Glutamatergic neuron (in vitro differentiated cells): ENCODE data around the gene PP2D1. TPM values are rescaled to one million over a fixed set of nuclear protein-coding genes. Genes with fewer than 3 reads are reported as not detected.
A peak's percentile ranks its signal among the peaks of the same experiment; 100 is the strongest.

Experiments
- DNase-seq: peaks from one replicate; pipeline ENCODE4 v3.0.0; 2022
- H3K27ac Mint-ChIP-seq: one replicate; pipeline ENCODE4 v1.8.0; 2020; ENCODE audit warnings: mild to moderate bottlenecking, mixed read lengths, inconsistent platforms; ENCODE audit not compliant: unreplicated experiment
- H3K27me3 Mint-ChIP-seq: one replicate; pipeline ENCODE4 v1.8.0; 2020; ENCODE audit warnings: mild to moderate bottlenecking, moderate library complexity, mixed read lengths, inconsistent platforms; ENCODE audit not compliant: unreplicated experiment
- H3K36me3 Mint-ChIP-seq: one replicate; pipeline ENCODE4 v1.8.0; 2020; ENCODE audit warnings: mild to moderate bottlenecking, mixed read lengths, inconsistent platforms; ENCODE audit not compliant: unreplicated experiment
- H3K4me1 Mint-ChIP-seq: one replicate; pipeline ENCODE4 v1.8.0; 2020; ENCODE audit warnings: mild to moderate bottlenecking, low read depth, mixed read lengths, inconsistent platforms; ENCODE audit not compliant: unreplicated experiment
- H3K4me3 Mint-ChIP-seq: one replicate; pipeline ENCODE4 v1.8.0; 2020; ENCODE audit warnings: mild to moderate bottlenecking, mixed read lengths, inconsistent platforms; ENCODE audit not compliant: unreplicated experiment
- H3K9me3 Mint-ChIP-seq: one replicate; pipeline ENCODE4 v1.8.0; 2020; ENCODE audit warnings: mild to moderate bottlenecking, moderate library complexity, mixed read lengths, inconsistent platforms; ENCODE audit not compliant: unreplicated experiment
- total RNA-seq: library from RNA; stranded (reverse); fragmentation: NEBNext Ultra II Directional; extraction: Animal tissue kit (Norgen Biotek cat#: 25700); gene quantifications from one replicate; pipeline ENCODE4 v1.2.1, GENCODE V29; 2021; ENCODE audit not compliant: unreplicated experiment
- TF ChIP-seq, protein P1 (sequence below): fragments of 200-600 bp; sonication (generic); IDR thresholded peaks from one replicate; pipeline ENCODE4 v1.5.0; 2021; ENCODE audit not compliant: partially characterized antibody, unreplicated experiment

The PP2D1 gene
- total RNA-seq, 1 donor from 2014 or later = not detected

DNA sequence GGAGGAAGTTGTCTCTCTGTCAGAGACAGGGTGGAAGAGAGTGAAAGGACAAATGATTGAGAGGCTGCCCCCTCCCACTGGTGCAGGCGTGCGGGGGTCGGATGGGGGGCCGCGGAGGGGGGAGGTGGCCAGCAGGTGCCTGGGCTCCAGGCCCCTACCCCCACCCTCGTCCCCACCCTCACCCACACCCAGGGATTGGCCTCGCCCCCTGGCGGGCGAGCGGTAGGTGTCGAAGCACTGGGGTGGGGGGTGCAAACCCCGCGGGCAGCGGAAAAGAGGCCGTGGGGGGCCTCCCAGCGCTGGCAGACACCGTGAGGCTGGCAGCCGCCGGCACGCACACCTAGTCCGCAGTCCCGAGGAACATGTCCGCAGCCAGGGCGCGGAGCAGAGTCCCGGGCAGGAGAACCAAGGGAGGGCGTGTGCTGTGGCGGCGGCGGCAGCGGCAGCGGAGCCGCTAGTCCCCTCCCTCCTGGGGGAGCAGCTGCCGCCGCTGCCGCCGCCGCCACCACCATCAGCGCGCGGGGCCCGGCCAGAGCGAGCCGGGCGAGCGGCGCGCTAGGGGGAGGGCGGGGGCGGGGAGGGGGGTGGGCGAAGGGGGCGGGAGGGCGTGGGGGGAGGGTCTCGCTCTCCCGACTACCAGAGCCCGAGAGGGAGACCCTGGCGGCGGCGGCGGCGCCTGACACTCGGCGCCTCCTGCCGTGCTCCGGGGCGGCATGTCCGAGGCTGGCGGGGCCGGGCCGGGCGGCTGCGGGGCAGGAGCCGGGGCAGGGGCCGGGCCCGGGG is 27.9 kb upstream of the PP2D1 start, which contains the start of gene KAT2B:
Gene KAT2B (plus strand): TSS at position 682 of the 783 bp plus-strand sequence. CDS start 32 bp downstream, at position 714.
- DNase-seq = peak; percentile 83
- TF ChIP-seq, protein P1, sequence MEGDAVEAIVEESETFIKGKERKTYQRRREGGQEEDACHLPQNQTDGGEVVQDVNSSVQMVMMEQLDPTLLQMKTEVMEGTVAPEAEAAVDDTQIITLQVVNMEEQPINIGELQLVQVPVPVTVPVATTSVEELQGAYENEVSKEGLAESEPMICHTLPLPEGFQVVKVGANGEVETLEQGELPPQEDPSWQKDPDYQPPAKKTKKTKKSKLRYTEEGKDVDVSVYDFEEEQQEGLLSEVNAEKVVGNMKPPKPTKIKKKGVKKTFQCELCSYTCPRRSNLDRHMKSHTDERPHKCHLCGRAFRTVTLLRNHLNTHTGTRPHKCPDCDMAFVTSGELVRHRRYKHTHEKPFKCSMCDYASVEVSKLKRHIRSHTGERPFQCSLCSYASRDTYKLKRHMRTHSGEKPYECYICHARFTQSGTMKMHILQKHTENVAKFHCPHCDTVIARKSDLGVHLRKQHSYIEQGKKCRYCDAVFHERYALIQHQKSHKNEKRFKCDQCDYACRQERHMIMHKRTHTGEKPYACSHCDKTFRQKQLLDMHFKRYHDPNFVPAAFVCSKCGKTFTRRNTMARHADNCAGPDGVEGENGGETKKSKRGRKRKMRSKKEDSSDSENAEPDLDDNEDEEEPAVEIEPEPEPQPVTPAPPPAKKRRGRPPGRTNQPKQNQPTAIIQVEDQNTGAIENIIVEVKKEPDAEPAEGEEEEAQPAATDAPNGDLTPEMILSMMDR = peak; percentile 90
- peak within 1 kb of the TSS; percentile 94 for H3K4me3 Mint-ChIP-seq
- peaks cover 12% of the 10 kb centered on the region for H3K4me1 Mint-ChIP-seq
- H3K36me3 Mint-ChIP-seq = no peaks in the 10 kb centered on the region
- peaks cover 15% of the 10 kb centered on the region for H3K9me3 Mint-ChIP-seq
- peaks cover 12% of the 10 kb centered on the region for H3K27me3 Mint-ChIP-seq
- H3K27ac Mint-ChIP-seq = peak within 1 kb of the TSS; percentile 93

DNA sequence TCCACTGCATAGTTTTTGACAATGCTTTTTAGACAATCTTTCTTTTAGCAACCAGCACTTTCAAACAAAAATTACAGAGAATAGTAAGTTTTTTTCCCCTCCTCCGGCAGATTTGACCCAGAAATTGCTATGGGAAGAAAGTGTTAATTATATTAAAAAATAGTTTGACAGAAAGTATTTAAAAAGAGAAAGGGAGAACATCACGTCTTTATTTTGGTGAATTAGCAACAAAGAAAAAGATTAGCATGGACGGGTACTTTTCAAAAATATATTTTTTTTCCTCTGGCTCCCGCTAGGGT is 27.4 kb upstream of the PP2D1 start:
- peaks cover 12% of the 10 kb centered on the region for H3K4me1 Mint-ChIP-seq
- no peak for DNase-seq
- H3K27ac Mint-ChIP-seq = peak overlapping the region; percentile 62

DNA sequence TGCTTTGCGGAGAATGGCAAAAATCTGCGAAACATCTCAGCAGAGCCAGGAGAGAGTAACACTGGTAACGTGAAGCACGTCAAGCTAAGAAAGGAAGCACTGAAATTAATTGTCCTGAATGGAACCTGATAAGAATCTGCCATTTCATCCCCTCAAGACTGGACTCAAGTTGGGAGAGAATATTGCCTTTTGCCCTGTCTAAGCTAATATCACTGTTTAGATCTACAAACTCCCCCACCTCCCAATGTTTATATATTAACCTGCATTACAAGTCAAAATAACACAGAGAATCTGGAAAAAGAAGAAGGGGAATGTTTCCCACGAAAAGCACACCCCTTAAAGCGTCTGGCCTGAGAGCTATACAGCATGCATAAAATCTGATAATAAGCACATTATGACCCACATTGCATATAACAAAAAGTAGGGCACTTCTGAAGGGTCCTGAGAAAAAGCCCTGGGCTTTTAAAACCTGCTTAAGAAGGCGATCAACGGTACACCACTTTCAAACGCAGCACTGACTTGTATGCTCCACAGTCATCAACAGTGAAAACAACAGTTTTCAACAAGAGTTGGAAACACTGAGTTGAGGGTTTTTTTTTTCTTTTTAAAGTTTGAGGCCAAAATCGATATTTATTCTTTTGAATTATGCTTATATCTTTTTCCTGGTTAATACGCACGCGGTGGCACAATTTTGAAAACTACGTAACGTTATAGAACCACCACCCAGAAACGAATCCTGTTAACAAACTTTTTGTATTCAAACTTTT is 26.8 kb upstream of the PP2D1 start:
- H3K4me3 Mint-ChIP-seq = peak overlapping the region; percentile 82
- peaks cover 12% of the 10 kb centered on the region for H3K27me3 Mint-ChIP-seq
- TF ChIP-seq, protein P1 = no peak
- H3K9me3 Mint-ChIP-seq = peaks cover 15% of the 10 kb centered on the region
- DNase-seq = no peak
- peaks cover 12% of the 10 kb centered on the region for H3K4me1 Mint-ChIP-seq
- no peaks in the 10 kb centered on the region for H3K36me3 Mint-ChIP-seq
- peak overlapping the region; percentile 62 for H3K27ac Mint-ChIP-seq

More for the DNA sequence above, 27.4 kb upstream of the PP2D1 start:
- Mint-ChIP-seq H3K27me3 (peaks cover 12% of the 10 kb centered on the region), H3K4me3 (peak overlapping the region; percentile 82), H3K36me3 (no peaks in the 10 kb centered on the region), H3K9me3 (peaks cover 15% of the 10 kb centered on the region)
- TF ChIP-seq, protein P1 = no peak

DNA sequence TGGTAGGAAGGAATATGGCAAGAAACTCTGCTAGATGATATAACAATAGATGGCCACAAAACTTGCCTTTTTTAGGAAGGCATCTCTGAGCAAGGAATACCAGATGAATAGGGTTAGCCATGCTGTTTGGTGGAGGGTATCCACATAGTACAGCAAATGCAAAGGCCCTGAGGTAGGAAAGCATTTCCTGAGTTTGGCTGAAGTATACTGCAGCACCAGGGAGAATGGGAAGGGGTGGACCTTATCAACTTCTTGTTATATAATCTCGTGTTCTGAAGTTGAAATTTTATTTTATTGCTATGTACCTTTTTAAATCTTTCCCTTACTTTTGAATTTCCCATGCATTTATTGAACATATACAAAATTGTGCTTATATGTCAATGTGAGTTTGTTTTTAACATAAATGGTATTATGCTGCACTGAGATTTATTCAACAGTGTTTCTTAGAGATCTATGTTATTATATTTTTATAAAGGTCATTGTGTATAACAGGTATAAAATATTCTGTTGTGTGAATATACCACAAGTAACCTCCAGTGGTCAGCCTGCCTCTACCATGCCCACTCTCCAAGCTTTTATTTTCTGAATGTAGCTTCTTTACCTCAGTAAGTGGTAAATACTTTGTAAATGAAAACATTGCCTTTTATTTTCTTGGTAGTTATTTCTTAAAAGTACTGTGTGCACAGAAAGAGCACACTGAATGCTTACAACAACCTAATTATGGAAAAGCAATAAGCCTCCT is 25.4 kb upstream of the PP2D1 start:
- Mint-ChIP-seq H3K4me1 (peaks cover 12% of the 10 kb centered on the region), H3K4me3 (no peak overlapping the region), H3K27ac (no peak overlapping the region), H3K27me3 (peaks cover 11% of the 10 kb centered on the region), H3K36me3 (no peaks in the 10 kb centered on the region), H3K9me3 (peaks cover 15% of the 10 kb centered on the region)
- TF ChIP-seq, protein P1 = no peak
- no peak for DNase-seq
